ENCODE measurements around the gene CFAP61. TPM values are rescaled to one million over a fixed set of nuclear protein-coding genes. Genes with fewer than 3 reads are reported as not detected.

The CFAP61 gene
- total and polyA plus RNA-seq, 9 of the 15 experiments (the other 6 are each of a cell fraction or from before 2014, with no cell fraction given), result 0.11 TPM; not detected in 8

GRCh38 chr20:20261159-20261558 lies 208.8 kb downstream of the CFAP61 start (continued):
- TF ChIP-seq TCF15 (CRISPR knock-in tag; IDR thresholded peaks at IDR 0.05), result no peak
- no peak for TF ChIP-seq ZNF57 (CRISPR knock-in tag; IDR thresholded peaks at IDR 0.05)

- no peaks in the 10 kb centered on the region for H4K20me1 ChIP-seq (replicated peaks; ENCODE audit: control insufficient read depth, insufficient read depth, low read length)
- POLR2A ChIA-PET, result no interaction called here
- TF ChIP-seq SAFB2 (IDR thresholded peaks at IDR 0.05; ENCODE audit: borderline replicate concordance, low read depth, low read length, severe bottlenecking) (no peak), ZNF263 (CRISPR knock-in tag; IDR thresholded peaks at IDR 0.05; ENCODE audit: borderline replicate concordance) (no peak), SMAD2 (IDR thresholded peaks at IDR 0.05; ENCODE audit: low read depth, low read length) (no peak), ETS1 (conservative IDR thresholded peaks at IDR 0.05; ENCODE audit: control insufficient read depth, low read depth, low read length) (no peak), LARP7 (IDR thresholded peaks at IDR 0.05) (no peak)
- CTCF ChIA-PET (ENCODE audit: low intra/inter-chr PET ratio), result no interaction called here
- intact Hi-C loops (cut with micrococcal nuclease) (no loop called here), in situ Hi-C loops (cut with MboI) (no loop called here)
- ATAC-seq, result no peak
- H3K27me3 ChIP-seq (ENCODE audit: control insufficient read depth in 2 of 2, insufficient read depth in 2 of 2, low read length in 2 of 2), result no peaks in the 10 kb centered on the region; a peak in 1 of 5 replicates
- WGBS (ENCODE audit: insufficient coverage, low coverage, missing lambda C conversion rate), result 6% methylated on average over 2 of the region's 2 CpGs
- H3K9me1 ChIP-seq (ENCODE audit: control insufficient read depth, insufficient read depth, low read length), result no peaks in the 10 kb centered on the region
- no peak overlapping the region for H3K4me2 ChIP-seq (ENCODE audit: insufficient read depth, low read length)
- BruUV-seq (replicated peaks), result no TSS peak
- H3K9me3 ChIP-seq (replicated peaks; ENCODE audit: control insufficient read depth, insufficient read depth, low read depth, low read length), result no peaks in the 10 kb centered on the region
- no peak for DNase-seq (ENCODE audit: extremely low read depth in 1 of 4, low spot score in 3 of 4)
- no peak overlapping the region for H3K4me3 ChIP-seq
- H3K36me3 ChIP-seq (ENCODE audit: control insufficient read depth, insufficient read depth, low read length), result no peaks in the 10 kb centered on the region
- H3K4me1 ChIP-seq (replicated peaks in 1 of 2; ENCODE audit: control insufficient read depth in 2 of 2, insufficient read depth in 2 of 2, low read length in 2 of 2), result no peaks in the 10 kb centered on the region
- no peak overlapping the region for H3K27ac ChIP-seq (ENCODE audit: extremely low read depth, low read depth, low read length)
- no peaks in the 10 kb centered on the region for H3K79me2 ChIP-seq (ENCODE audit: control insufficient read depth, insufficient read depth, low read length)
- FAIRE-seq, result no peak
- H2AFZ ChIP-seq (ENCODE audit: low read depth, low read length), result no peak overlapping the region
- H3K9ac ChIP-seq (ENCODE audit: insufficient read depth in 1 of 2, low read depth in 2 of 2, low read length in 2 of 2), result no peak overlapping the region
These were observed 212.9 kb downstream of the CFAP61 start for GRCh38 chr20:20265210-20265609.
